HepG2 (cell line): ENCODE measurements around the gene ACTN3. TPM values are rescaled to one million over a fixed set of nuclear protein-coding genes. Genes with fewer than 3 reads are reported as not detected.
A peak's percentile ranks its signal among the peaks of the same experiment; 100 is the strongest.

Source experiments
- AKAP8 ChIP-seq: sonication (generic); formaldehyde crosslinking; IDR thresholded peaks from 2 replicates; pipeline ENCODE4 v1.5.1; 2020; ENCODE audit warnings: mild to moderate bottlenecking, missing genetic modification reagents
- CENPX ChIP-seq: sonication (generic); formaldehyde crosslinking; IDR thresholded peaks from 2 replicates; pipeline ENCODE4 v1.9.0; 2021; ENCODE audit warnings: mild to moderate bottlenecking, missing genetic modification reagents, moderate library complexity
- DPF2 ChIP-seq: sonication (generic); formaldehyde crosslinking; IDR thresholded peaks from 2 replicates; pipeline ENCODE4 v1.4.0; 2020; ENCODE audit warnings: mild to moderate bottlenecking, low read depth, missing genetic modification reagents, borderline replicate concordance
- MAFF ChIP-seq: IDR thresholded peaks from 2 replicates; pipeline ENCODE4 v1.6.1; 2011; ENCODE audit warnings: low read depth, low read length, improper control_type of control experiment
- MAX ChIP-seq: IDR thresholded peaks from 2 replicates; pipeline ENCODE4 v1.6.1; 2012; ENCODE audit warnings: inconsistent platforms
- NFIB ChIP-seq: sonication (generic); formaldehyde crosslinking; IDR thresholded peaks from 2 replicates; pipeline ENCODE4 v1.9.0; 2021; ENCODE audit warnings: missing genetic modification reagents, mild to moderate bottlenecking, borderline replicate concordance
- SRSF4 ChIP-seq: fragments of 200-400 bp; formaldehyde crosslinking; IDR thresholded peaks from one replicate; pipeline ENCODE4 v1.6.1; 2018; ENCODE audit warnings: mild to moderate bottlenecking, low read depth, low read length, moderate library complexity; ENCODE audit not compliant: poor library complexity, severe bottlenecking
- TCF7 ChIP-seq: sonication (generic); IDR thresholded peaks from 2 replicates; pipeline ENCODE4 v1.6.1; 2016; ENCODE audit warnings: antibody characterized with exemption, low read depth
- UBTF ChIP-seq: sonication (generic); formaldehyde crosslinking; IDR thresholded peaks from 2 replicates; pipeline ENCODE4 v1.4.0; 2020; ENCODE audit warnings: mild to moderate bottlenecking, missing genetic modification reagents
- XBP1 ChIP-seq: sonication (generic); formaldehyde crosslinking; IDR thresholded peaks from 2 replicates; pipeline ENCODE4 v1.5.0; 2020; ENCODE audit warnings: missing genetic modification reagents
- ZBTB10 ChIP-seq: sonication (generic); formaldehyde crosslinking; IDR thresholded peaks from 2 replicates; pipeline ENCODE4 v1.4.0; 2020; ENCODE audit warnings: missing genetic modification reagents, borderline replicate concordance
- ZBTB39 ChIP-seq: sonication (generic); formaldehyde crosslinking; IDR thresholded peaks from 2 replicates; pipeline ENCODE4 v1.5.0; 2020; ENCODE audit warnings: missing genetic modification reagents
- ZMAT5 ChIP-seq: sonication (generic); formaldehyde crosslinking; IDR thresholded peaks from 2 replicates; pipeline ENCODE4 v1.5.0; 2020; ENCODE audit warnings: mild to moderate bottlenecking, low read depth, missing genetic modification reagents, borderline replicate concordance
- ZNF136 ChIP-seq: sonication (generic); formaldehyde crosslinking; IDR thresholded peaks from 2 replicates; pipeline ENCODE4 v1.8.1; 2022; ENCODE audit warnings: low read depth, mild to moderate bottlenecking, moderate library complexity, missing genetic modification reagents
- ZNF282 ChIP-seq: fragments of 450-650 bp; IDR thresholded peaks from 2 replicates; pipeline ENCODE4 v1.6.1; 2018; ENCODE audit not compliant: partially characterized antibody
- ZNF512B ChIP-seq: sonication (generic); formaldehyde crosslinking; IDR thresholded peaks from 2 replicates; pipeline ENCODE4 v1.5.1; 2020; ENCODE audit warnings: missing genetic modification reagents, mild to moderate bottlenecking, borderline replicate concordance
- ZNF660 ChIP-seq: sonication (generic); formaldehyde crosslinking; IDR thresholded peaks from 2 replicates; pipeline ENCODE4 v1.5.1; 2020; ENCODE audit warnings: mild to moderate bottlenecking, low read depth, missing genetic modification reagents, borderline replicate concordance
- ZNF790 ChIP-seq: sonication (generic); formaldehyde crosslinking; IDR thresholded peaks from 2 replicates; pipeline ENCODE4 v1.8.0; 2022; ENCODE audit warnings: missing genetic modification reagents, mild to moderate bottlenecking, borderline replicate concordance
- polyA plus RNA-seq, 8 experiments: library from polyadenylated mRNA; depleted of rRNA in 3 of 8; stranded (reverse) in 7 of 8; unstranded in 1 of 8; fragments of >200 nt; fragmentation: Illumina TruSeq in 4 of 8; extraction: Trizol in 4 of 8; gene quantifications; 2 replicates each; pipeline versions ENCODE4 v1.2.1 to v1.2.3, GENCODE V29; 2011 to 2016; ENCODE audit warnings: low read depth in 4 of 8, missing spikeins in 1 of 8, mixed read lengths in 1 of 8; ENCODE audit not compliant: insufficient read depth in 1 of 8
- total RNA-seq, 5 experiments: library from RNA; depleted of rRNA; stranded (reverse); fragments of >200 nt; fragmentation: Illumina TruSeq; extraction: Trizol; gene quantifications; 2 replicates each; pipeline ENCODE4 v1.2.3, GENCODE V29; 2016; ENCODE audit warnings: low read depth in 1 of 5

The ACTN3 gene
- total and polyA plus RNA-seq, 2 of the 13 experiments (the other 11 are each of a cell fraction or from before 2014, with no cell fraction given): 0.04 to 0.09 TPM

- TF ChIP-seq ZNF512B (no peak), MAX (peak; percentile 76), XBP1 (CRISPR knock-in tag) (no peak), ZBTB10 (CRISPR knock-in tag) (no peak), ZMAT5 (no peak), CENPX (CRISPR knock-in tag) (no peak), SRSF4 (no peak), NFIB (no peak), ZNF282 (no peak), MAFF (no peak), ZNF136 (no peak), AKAP8 (CRISPR knock-in tag) (peak; percentile 82; the same call in 1 of the 2 replicates), TCF7 (no peak), DPF2 (CRISPR knock-in tag) (no peak), ZNF790 (CRISPR knock-in tag) (no peak), ZNF660 (CRISPR knock-in tag) (no peak), UBTF (CRISPR knock-in tag) (peak; percentile 68; the same call in 1 of the 2 replicates), ZBTB39 (CRISPR knock-in tag) (no peak)
These were observed 36.3 kb upstream of the ACTN3 start, which contains the start of gene BBS1 (continued) for GRCh38 chr11:66510271-66510989.
